Stimulated activated CD8-positive, alpha-beta memory T cell treated with anti-CD3 and anti-CD28 coated beads, Interleukin-2, amount 100 ng/mL, for 1 hour (primary cell): ENCODE results near the gene FBXW7.
"Not testable (repeated sequence)": the region's sequence is repeated elsewhere in the genome, so short reads cannot be mapped to it uniquely, and the experiment has no call there.

Experiments used
- DNase-seq, 2 donors: peaks; one replicate each; pipeline ENCODE4 v3.0.0-alpha.2; 2020; ENCODE audit warnings: low read depth in 2 of 2

FBXW7 gene, protein sequence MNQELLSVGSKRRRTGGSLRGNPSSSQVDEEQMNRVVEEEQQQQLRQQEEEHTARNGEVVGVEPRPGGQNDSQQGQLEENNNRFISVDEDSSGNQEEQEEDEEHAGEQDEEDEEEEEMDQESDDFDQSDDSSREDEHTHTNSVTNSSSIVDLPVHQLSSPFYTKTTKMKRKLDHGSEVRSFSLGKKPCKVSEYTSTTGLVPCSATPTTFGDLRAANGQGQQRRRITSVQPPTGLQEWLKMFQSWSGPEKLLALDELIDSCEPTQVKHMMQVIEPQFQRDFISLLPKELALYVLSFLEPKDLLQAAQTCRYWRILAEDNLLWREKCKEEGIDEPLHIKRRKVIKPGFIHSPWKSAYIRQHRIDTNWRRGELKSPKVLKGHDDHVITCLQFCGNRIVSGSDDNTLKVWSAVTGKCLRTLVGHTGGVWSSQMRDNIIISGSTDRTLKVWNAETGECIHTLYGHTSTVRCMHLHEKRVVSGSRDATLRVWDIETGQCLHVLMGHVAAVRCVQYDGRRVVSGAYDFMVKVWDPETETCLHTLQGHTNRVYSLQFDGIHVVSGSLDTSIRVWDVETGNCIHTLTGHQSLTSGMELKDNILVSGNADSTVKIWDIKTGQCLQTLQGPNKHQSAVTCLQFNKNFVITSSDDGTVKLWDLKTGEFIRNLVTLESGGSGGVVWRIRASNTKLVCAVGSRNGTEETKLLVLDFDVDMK

DNA sequence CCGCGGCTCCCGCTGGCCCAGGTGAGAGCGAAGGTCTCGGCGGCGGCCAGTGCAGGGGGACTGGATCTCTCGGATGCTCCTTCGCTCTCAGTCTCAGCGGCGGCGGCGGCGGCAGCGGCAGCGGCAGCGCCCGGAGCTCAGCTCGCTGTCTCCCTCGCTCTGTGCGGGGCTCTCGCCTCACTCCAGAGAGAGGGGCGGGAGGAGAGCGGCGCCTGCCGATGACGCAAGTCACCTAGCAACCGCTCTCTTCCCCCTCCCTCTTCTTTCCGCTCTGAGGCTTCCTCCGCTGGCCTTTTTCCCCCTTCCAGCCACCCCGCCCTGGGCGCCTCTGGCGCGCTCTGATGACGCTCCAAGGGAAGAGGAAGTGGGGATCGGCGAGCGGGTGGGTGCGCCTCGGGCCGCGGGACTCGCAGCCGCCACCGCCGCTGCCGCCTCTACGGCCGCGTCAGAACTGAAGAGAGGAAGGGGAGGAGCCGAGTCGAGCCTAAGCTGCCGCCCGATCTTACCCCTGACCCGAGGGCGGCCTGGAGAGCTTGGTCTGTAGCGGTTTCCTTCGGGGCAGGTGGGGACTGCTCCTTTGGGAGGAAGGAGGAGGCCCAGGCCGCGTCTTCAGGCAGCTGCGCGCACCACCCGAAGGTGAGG lies at the start of gene FBXW7:
Gene FBXW7, minus strand, starts transcription at position 190 of the 642 bp plus-strand sequence. CDS start 124,289 bp downstream, outside the sequence.
- DNase-seq: peak; percentile 99

DNA sequence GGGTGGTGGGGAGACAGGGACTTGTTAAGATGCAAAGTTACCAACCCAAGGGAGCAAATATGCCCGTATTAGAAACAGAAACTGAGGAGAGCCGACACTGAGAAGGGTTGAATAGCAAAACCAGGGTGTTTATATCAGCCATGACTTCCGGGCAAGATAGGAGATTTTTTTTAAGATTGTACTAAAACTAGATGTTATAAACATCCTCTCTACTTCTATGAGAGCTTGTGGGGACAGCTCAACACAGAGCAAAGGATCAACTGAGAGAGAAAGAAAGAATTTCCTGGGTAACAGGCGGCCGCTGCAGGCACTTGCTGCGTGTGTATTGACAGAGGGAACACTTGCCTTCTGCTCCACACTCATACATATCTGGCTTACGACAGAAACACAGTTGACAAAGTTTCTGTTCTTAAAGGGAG lies 49.1 kb upstream of the FBXW7 start:
- no peak for DNase-seq

DNA sequence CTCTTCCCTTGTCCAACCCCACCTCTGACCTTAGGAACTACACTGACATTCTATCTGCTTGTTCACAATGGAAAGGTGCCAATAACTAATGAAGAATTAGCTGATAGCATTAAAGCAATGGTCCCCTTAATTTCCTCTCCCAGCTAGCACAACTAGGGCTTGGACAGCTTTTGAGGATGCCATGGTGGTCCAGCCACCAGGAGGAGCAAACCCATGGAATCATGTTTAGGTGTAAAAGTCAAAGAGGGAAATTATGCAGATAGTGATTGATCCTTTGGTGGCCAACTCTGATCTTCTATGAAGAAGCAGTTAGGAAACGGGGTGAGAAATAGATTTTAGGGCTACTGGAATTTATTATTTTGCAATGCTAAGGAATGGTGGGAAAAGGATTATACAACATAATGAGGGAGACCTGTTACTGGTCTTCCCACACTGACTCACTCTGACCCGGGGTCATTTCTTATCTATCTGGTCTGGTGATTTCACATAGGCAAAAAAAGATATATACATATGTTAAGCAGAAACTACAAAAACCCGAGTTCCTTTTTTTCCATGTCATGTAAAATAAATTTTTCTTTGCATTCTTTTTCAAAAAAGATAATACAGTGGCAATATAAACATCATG lies 45.8 kb upstream of the FBXW7 start:
- DNase-seq: no peak

DNA sequence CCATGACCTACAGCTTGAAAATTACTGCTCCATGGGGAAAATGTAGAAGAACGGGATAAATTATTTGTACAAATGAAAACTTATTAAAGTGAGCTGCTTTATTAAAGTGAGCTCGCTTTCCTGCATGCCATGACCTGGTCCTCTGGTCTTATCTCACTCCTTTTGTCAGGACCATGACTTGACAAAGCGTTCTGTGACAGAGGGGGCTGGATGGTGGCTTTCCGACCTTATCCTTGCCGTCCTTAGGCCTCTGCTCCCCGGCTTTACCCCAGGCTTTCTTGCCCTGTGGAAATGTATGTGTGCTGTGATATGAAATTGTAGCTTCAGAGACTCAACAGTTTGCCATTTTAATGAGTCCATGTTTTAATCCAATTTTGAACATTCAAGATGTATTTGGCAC lies 44.0 kb upstream of the FBXW7 start:
- no peak for DNase-seq

DNA sequence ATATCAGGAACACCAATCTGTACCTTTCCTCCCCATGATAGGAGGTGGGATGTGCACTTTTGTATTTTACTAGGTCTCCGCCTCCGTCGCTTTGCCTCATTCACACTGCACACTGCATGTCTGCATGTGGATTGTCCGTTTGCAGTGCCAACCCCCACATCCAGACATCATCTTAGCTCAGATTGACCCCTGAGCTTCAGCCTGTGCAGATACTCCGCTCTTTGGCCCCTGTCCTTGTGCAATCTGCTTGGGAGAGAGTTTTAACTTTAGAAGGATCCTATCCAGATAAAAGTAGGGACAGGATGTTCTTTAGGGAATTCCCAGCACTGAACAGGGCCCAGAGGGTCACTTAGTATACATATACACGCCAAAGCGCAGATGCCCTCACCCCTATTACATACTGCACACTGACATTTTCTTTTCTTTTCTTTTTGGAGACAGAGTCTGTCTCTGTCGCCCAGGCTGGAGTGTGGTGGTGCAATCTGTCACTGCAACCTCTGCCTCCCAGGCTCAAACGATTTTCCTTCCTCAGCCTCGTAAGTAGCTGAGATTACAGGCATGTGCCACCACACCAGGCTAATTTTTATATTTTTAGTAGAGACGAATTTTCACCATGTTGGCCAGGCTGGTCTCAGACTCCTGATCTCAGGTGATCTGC lies 43.3 kb upstream of the FBXW7 start:
- no peak for DNase-seq

DNA sequence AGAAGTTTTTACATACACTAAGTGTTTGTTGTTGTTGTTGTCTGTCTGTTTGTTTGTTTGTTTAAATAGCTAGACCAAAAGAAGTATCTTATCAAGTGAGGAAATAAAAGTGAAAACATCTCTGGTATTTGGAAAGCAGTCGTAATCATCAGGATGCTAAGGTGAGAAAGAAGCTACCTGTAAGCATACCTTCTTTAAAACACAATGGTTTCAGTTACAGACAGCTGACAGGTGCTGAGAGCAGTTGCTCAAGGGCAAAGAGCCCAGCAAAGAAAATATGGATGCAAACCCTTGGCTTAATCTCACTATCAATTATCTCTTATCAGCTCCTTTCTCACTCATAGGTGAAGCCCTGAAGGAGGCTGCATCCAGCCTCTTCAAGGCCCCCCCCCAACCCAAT lies 42.8 kb upstream of the FBXW7 start:
- no peak for DNase-seq

DNA sequence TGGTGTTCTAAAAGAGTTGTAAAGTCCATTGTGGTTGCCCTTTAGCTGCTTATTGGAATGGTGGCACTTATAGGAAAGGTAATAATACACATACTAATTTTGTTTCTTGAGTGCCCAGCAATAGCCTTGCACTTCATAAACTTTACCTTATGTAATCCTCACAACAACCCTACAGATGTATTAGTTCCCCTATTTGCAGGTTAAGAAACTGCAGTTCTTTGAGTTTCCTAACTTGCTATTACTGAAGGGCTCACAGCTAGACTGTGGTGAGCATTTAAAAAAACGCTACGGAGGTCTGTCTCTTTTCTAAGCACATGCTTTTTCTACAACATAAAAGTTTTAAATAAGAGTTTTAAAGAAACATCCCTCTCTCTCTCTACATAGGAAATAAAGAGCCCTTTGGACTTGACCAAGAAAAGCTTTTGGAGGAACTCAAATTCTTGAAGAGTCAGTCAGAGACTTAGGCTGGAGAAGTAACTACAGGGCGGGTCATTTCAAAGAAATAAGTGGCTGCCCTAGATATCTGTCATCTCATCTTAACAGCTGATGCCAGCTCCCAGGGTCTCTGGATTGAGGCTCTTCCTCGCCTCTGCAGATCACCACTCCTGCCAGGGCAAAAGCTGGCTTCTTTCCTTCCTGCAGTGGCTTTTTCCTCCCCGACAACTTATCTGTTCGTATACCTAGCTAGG lies 42.0 kb upstream of the FBXW7 start:
- no peak for DNase-seq

DNA sequence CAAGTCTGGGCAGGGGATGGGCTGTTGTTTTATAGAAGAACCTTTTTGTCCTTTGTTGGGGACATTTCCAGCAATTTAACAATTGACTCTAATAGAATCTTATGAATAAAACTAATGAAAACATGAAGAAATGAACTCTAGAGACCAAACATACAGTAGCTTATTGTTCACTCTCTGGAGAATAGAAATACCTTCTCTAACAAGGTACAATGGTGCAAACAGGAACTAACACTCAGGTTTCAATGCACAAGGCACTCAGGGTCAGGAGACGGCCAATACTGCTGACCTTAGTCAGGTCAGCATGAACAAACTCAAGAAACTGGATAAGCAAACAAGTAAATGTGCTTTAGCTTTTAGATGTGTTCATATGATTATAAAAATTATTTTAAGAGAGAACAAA lies 39.6 kb upstream of the FBXW7 start:
- DNase-seq: no peak

DNA sequence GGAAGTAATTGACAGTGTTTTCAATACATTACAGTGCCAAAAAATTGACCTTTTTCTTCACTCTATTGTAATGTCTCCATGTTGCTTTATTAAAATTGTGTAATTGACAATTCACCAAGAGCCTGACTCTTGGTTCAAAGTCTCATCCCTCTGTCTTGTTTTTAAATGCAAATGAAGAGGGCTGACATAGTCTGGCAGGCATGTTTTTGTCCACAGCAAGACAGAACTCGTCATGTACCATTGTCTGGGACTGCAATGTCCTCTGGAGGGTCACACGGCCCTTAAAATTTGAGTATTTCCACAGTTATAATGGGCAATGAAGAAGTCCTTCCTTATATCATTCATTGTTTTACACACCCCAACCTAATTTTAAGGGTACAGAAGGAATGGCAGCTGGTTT lies 38.0 kb upstream of the FBXW7 start:
- no peak for DNase-seq

DNA sequence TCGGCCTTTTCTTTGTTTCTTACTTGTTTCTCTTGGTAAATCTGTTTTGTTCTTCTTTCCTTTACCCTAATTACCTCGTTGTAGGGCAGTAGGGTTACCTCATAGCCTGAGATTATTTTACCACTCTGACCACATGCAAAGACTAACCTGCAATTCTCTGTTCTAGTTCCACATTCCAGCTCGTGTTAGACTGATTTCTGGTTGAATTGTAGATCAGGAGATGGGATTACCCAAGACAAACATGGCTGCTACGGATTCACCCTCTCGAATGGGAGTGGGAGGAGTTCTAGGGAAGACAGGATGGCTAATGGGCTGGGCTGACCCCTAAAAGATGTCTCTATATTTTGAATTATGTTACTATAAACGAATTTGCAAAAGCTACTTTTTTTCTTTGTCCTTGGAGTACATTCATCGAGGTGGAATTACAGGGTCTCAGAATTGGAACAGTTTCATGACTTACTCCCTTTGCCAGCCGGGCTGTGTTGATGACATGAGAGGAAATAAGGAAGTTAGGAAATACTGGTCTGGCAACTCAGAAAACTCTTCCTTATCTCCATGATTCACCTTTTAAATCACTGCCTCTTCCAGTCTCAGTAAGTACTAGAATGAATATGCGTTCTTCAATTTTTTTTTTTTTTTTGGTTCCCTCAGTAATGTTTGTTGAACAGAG lies 36.7 kb upstream of the FBXW7 start:
- DNase-seq: no peak

DNA sequence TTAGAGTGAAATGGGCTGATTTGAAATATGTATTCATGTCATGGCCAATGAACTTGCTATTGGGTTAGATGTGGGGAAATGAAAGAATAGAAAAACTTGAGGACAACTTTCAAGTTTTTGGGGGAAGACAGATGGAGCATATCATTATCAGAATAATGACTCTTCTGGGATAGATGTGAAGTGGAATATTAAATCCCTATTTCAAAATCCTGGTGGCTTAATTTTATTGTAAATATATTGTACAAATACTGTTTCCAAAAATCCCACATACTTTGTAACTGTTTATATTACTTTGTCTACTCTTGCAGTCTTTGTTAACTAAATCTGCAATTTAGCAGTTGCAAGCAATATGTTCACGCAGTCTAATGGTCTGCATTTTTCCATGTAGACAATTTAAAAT lies 35.9 kb upstream of the FBXW7 start:
- no peak for DNase-seq

DNA sequence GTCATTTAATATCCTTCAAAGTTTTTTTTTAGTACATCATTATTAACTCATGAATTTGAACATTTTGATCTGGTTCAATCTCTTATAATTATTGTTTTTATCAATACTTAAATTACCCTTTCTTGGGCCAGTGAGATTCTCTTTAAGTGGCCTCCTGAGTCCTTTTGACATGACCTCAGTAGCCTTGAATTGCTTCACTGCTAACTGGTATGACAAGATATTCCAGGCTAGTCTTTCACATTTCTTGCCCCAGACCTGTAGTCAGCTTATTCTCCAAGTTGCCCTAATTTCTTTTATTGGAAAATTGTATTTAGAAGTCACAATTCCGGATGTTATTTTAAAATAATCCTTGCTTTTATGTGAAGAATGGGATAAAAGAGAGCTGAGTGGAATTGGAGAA lies 35.4 kb upstream of the FBXW7 start:
- DNase-seq: no peak

DNA sequence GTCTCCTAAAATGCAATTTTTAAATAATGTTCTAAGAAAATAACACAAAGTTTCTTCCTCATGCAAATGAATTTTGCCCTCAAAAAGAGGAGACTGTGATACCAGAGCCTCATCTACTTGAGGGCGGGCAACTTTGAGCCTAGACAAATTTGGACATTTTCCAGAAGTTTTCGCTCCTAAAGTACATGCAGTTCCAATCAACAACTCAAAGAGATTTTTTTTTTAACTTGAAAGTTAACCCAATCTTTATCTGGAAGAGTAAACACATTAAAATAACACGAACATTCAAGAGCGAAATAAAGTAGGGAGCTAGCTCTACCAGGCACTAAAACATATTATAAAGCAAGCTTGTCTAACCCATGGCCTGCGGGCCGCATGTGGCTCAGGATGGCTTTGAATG lies 29.4 kb upstream of the FBXW7 start:
- DNase-seq: no peak

DNA sequence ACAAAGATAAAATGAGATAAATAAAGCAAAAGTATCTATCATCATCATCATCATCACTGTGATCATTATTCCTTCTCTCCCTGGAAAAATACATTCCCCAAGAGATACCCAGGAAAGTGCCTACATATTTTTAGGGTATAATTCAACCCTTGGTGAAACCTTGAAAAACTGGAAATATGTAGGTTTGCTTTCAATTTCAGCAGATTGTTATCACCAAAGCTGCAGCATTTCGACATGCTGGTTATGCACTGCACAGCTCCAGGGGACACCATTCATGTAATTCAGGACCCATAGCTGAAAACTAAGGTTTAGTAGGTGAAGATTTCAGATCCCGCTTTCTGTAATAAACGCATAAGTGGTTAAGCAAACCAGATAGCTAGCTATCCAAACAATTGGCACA lies 28.4 kb upstream of the FBXW7 start:
- DNase-seq: no peak

DNA sequence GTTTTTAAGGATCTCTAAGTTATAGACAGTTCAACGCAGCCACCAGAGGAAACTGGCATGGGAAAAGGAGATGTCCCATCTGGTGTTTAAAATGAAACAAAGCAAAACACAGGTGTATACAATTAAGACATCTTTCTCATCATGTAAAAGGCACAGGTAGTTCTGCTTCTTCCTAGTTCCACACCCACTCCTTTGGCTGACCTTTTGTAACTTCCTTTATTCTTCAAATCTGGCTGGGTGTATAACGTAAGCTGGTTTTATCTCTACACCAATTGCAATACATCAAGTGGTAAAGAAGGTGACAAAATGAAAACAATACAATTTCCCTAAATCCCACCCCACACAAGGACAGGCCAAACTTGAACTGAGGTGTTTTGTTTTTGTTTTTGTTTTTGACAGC lies 27.3 kb upstream of the FBXW7 start:
- no peak for DNase-seq

DNA sequence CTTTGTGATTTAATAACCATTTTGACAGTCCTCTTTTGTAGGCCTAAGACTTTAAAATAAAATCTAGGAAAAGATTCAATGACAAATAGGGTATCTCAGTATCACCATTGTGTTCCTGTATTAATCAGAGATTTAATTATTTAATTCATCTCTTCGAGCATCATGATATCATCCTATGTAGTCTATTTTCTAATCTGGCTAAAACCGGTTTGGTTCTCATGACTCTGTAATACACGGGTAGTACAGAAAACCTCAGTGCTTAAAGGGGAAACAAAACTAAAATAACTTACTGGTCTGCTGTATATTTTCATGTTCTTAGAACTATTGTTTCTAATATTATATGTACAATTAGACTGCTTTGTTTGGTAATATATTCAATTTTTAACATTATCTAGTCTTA lies 23.7 kb upstream of the FBXW7 start:
- DNase-seq: no peak

DNA sequence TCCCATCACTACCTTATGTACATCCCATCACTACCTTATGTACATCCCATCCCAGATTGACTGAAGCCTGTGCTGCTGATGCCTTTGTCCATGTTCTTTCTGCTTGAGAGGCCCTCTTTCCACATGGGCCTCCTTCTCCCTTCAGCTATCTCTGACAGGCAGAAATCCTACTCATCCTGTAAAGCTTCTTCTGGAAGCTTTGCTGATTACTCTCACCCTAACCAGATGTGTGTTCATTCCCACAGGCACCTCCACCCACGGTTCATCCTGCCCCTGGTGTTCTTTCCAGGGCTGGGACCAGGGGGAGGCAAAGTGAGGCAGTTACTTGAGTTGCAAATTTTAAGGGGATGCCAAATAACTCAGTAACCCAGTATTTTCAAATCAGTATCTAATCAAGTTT lies 22.5 kb upstream of the FBXW7 start:
- DNase-seq: no peak

DNA sequence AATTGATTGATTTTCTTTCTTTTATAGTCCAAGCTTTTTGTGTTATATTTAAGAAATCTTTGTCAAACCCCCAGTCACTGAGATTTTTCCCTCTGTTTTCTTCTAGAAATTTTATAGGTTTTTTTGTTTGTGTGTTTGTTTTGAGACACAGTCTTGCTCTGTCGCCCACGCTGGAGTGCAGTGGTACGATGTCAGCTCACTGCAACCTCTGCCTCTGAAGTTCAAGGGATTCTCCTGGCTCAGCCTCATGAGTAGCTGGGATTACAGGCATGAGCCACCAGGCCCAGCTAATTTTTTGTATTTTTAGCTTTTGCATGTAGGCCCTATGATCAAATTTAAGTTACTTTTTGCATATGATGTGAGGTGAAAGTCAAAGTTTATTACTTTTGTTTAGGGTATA lies 20.9 kb upstream of the FBXW7 start:
- DNase-seq: no peak

DNA sequence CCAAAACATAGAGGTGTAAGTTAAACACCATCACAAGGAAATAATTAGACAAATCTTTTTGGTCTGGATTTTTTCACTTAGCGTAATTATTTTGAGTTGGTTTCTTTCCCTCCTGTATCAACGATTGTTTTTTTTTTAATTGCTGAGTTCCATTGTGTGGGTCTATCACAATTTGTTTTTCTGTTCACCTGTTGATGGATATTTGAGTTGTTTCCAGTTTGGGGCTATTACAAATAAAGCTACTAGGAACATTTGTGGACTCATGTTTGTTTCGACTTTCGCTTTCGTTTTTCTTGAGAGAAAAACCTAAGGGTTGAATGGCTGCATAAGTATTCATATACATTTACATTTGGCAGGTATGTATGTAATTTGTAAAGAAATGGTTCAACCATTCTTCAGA lies 20.4 kb upstream of the FBXW7 start:
- DNase-seq: no peak

DNA sequence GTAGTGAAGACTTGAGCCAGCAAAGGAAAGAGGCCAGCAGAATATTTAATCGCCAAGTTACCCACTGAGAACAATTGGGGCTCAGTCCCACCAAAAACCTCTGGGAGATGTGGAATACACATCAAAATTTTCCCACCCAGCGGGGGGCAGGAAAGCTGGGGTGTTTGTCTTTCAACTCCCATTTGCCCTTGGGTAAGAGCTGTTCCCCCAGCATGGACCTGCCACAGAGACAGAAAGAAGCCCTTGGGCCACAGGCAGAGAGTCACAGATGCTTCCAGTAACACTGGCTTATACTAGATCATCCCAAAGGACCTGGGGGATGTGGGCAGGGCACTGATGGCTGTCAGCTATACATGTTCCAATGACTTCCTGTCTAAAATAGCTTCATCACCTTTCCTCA lies 18.9 kb upstream of the FBXW7 start:
- DNase-seq: no peak

DNA sequence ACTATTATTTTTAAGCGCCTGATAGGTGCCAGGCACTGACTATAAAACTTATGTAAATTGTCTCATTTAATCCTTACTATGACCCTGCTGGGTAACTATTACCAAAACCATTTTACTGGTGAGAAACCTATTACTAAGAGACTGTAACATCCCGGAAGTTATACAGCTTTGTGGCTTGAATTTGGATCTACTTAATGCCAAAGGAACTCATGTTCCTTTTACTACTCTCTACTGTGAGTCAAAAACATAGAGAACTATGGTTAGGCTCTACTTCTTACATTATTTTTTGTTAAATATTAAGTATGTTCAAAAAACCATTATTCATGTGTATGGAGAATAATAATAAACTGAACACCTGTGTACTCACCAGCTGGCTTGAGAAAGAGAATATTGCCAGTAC lies 14.8 kb upstream of the FBXW7 start:
- DNase-seq: not testable (repeated sequence)
